ENCODE measurements around the gene ETF1. TPM values are rescaled to one million over a fixed set of nuclear protein-coding genes. Genes with fewer than 3 reads are reported as not detected.
A peak's percentile ranks its signal among the peaks of the same experiment; 100 is the strongest.

Gene ETF1
- total and polyA plus RNA-seq, 9 of the 15 experiments (the other 6 are each of a cell fraction or from before 2014, with no cell fraction given) = 53.7 to 209 (median 164) TPM

- TF ChIP-seq CCNT2 (IDR thresholded peaks at IDR 0.05; ENCODE audit: borderline replicate concordance, extremely low read depth, insufficient read length, low read depth, low read length) (peak; percentile 74), SREBF1 (IDR thresholded peaks at IDR 0.05; ENCODE audit: borderline replicate concordance, low read depth, low read length) (no peak), SIN3A (IDR thresholded peaks at IDR 0.05; ENCODE audit: borderline replicate concordance in 2 of 2, control insufficient read depth in 1 of 2, low read depth in 2 of 2, low read length in 2 of 2) (peak in 1 of 2 experiments; percentile 95; a peak in 2 of 4 replicates), PRDM10 (IDR thresholded peaks at IDR 0.05; ENCODE audit: partially characterized antibody) (peak; percentile 57), PRPF4 (IDR thresholded peaks at IDR 0.05; ENCODE audit: insufficient read depth, low read depth, low read length, poor library complexity, severe bottlenecking) (peak; percentile 29), HOMEZ (CRISPR knock-in tag; IDR thresholded peaks at IDR 0.05) (no peak), ZNF445 (CRISPR knock-in tag; IDR thresholded peaks at IDR 0.05; ENCODE audit: low read depth) (peak; percentile 41), ZNF57 (CRISPR knock-in tag; IDR thresholded peaks at IDR 0.05) (peak; percentile 49; the same call in 1 of the 2 replicates), SMARCA5 (IDR thresholded peaks at IDR 0.05) (no peak), VEZF1 (CRISPR knock-in tag; IDR thresholded peaks at IDR 0.05) (0 out of 2 replicates have a peak, but pooled peaks have one; percentile 12), ELF2 (CRISPR knock-in tag; IDR thresholded peaks at IDR 0.05) (no peak), ESRRB (CRISPR knock-in tag; IDR thresholded peaks at IDR 0.05; ENCODE audit: borderline replicate concordance) (peak; percentile 64), FOXK1 (CRISPR knock-in tag; IDR thresholded peaks at IDR 0.05; ENCODE audit: borderline replicate concordance) (peak; percentile 95; the same call in 1 of the 2 replicates), ZNF347 (CRISPR knock-in tag; IDR thresholded peaks at IDR 0.05; ENCODE audit: low read depth) (0 out of 2 replicates have a peak, but pooled peaks have one; percentile 65), HDAC8 (tag; IDR thresholded peaks at IDR 0.05) (no peak), RBM25 (IDR thresholded peaks at IDR 0.05; ENCODE audit: low read depth, low read length, severe bottlenecking) (no peak)
These were observed 73.3 kb downstream of the ETF1 start (continued) for GRCh38 chr5:138469540-138470321.
